Omental fat pad (tissue), 4 donors: ENCODE results near the gene CLDN22. TPM values are rescaled to one million over a fixed set of nuclear protein-coding genes. Genes with fewer than 3 reads are reported as not detected.

Experiments used
- ATAC-seq: fragments of 150-250 bp; one replicate; pipeline ENCODE4 v1.9.1; 2016; ENCODE audit warnings: mild to moderate bottlenecking, moderate library complexity; ENCODE audit not compliant: low FRiP score
- DNase-seq: peaks from one replicate; pipeline ENCODE4 v3.0.0-alpha.2; 2019; ENCODE audit warnings: low spot score
- total RNA-seq, 4 donors: library from RNA; depleted of rRNA; stranded (reverse); fragments of >200 nt; gene quantifications; one replicate each; pipeline ENCODE4 v1.1.0, GENCODE V29; 2016
- TF ChIP-seq, protein P1 (sequence below), 3 donors: fragments of 450-650 bp; IDR thresholded peaks; one replicate each; pipeline ENCODE4 v1.5.1; 2016 to 2017; ENCODE audit warnings: antibody characterized with exemption in 3 of 3, mild to moderate bottlenecking in 3 of 3, moderate library complexity in 2 of 3

The CLDN22 gene
- total RNA-seq, 4 donors from 2014 or later: not detected

DNA sequence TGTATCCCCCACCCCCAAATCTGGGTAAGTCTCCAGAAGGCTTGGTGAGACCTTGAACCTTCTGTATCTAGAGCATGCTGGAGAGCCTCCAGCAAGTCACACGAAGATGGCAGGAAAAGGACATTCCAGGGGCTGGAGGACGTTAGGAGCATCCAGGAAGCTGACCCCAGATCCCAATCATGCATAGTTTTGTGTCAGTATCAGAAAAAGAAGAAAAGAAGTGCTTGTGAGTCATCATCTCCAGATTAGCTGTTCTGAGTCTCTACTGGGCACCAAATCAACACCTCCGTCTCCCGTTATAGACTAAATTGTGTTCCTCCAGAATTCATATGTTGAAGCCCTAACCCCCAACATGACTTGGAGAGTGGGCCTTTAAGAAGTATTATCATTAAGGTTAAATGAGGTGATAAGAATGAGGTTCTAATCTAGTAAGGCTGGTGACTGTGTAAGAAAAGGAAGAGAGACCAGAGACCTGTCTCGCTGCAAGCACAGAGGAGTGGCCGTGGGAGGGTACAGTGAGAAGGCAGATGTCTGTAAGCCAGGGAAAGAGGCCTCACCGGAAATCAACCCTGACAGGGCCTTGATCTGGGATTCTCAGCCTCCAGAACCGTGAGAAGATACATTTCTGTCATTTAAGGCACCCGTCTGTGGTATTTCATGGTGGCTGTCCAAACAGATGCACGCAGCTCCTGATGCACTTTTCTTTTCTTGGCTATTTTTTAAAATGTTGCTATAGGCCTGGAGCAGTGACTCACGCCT is 40.3 kb upstream of the CLDN22 start:
- TF ChIP-seq, protein P1, sequence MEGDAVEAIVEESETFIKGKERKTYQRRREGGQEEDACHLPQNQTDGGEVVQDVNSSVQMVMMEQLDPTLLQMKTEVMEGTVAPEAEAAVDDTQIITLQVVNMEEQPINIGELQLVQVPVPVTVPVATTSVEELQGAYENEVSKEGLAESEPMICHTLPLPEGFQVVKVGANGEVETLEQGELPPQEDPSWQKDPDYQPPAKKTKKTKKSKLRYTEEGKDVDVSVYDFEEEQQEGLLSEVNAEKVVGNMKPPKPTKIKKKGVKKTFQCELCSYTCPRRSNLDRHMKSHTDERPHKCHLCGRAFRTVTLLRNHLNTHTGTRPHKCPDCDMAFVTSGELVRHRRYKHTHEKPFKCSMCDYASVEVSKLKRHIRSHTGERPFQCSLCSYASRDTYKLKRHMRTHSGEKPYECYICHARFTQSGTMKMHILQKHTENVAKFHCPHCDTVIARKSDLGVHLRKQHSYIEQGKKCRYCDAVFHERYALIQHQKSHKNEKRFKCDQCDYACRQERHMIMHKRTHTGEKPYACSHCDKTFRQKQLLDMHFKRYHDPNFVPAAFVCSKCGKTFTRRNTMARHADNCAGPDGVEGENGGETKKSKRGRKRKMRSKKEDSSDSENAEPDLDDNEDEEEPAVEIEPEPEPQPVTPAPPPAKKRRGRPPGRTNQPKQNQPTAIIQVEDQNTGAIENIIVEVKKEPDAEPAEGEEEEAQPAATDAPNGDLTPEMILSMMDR (IDR thresholded peaks at IDR 0.05): no peak
- peak; percentile 26 for ATAC-seq
- no peak for DNase-seq

DNA sequence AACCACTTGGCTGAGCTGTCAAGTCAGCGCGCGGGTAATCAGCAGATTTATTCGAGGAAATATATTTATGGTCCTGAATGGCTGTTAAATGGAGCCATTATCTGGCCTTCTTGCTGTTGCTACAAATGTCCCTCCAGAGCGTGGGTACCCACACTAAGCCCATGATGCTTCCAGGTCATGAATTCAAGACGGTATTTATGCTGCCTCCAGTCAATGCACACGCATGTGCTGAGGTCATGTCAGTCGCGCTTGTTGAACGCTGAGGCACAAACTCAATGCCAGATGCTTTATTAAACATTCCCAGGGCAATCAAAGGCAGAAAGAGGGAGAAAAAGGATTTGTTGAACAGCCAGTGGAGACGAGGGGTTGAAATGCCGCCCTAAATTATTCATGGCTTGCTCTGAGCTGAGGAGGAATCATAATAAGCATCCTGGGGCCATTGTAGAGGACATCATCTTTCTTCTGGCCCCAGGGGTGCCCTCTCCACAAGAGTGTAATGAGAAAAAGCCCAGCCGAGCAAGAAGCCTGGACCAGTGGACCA is 38.2 kb upstream of the CLDN22 start:
- DNase-seq: no peak
- TF ChIP-seq, protein P1 (IDR thresholded peaks at IDR 0.05): no peak
- no peak for ATAC-seq

- no peak for DNase-seq
- ATAC-seq: no peak
- TF ChIP-seq, protein P1 (IDR thresholded peaks at IDR 0.05): no peak
Observed at GRCh38 chr4:183356931-183357675, 37.0 kb upstream of the CLDN22 start.

GRCh38 chr4:183356173-183356830 is 36.2 kb upstream of the CLDN22 start:
- ATAC-seq (no peak), DNase-seq (no peak)
- TF ChIP-seq, protein P1 (IDR thresholded peaks at IDR 0.05): no peak

- DNase-seq (no peak), ATAC-seq (peak; percentile 57)
- TF ChIP-seq, protein P1 (IDR thresholded peaks at IDR 0.05): no peak
Observed at GRCh38 chr4:183355405-183355804, 35.3 kb upstream of the CLDN22 start.

- ATAC-seq (no peak), DNase-seq (no peak)
- TF ChIP-seq, protein P1 (IDR thresholded peaks at IDR 0.05): no peak
Observed at GRCh38 chr4:183354219-183354618, 34.1 kb upstream of the CLDN22 start.
